ENCODE data around the gene PCDH10.

PCDH10 gene

GRCh38 chr4:133147921-133148689, 989 bp upstream of the PCDH10 start:
- H3K36me3 ChIP-seq (ENCODE audit: control insufficient read depth, insufficient read depth, low read length), result no peaks in the 10 kb centered on the region
- no peak for TF ChIP-seq CTCF (IDR thresholded peaks at IDR 0.05; ENCODE audit: insufficient read depth, low read length, poor library complexity, severe bottlenecking)
- H3K4me3 ChIP-seq (replicated peaks; ENCODE audit: low read depth, low read length), result no peak overlapping the region
- H3K27me3 ChIP-seq (replicated peaks; ENCODE audit: control insufficient read depth, insufficient read depth, low read length), result no peaks in the 10 kb centered on the region
- DNase-seq (ENCODE audit: extremely low read depth, insufficient read length), result no peak

GRCh38 chr4:133149364-133149695, 236 bp downstream of the PCDH10 start:
- no peak for TF ChIP-seq CTCF (IDR thresholded peaks at IDR 0.05; ENCODE audit: insufficient read depth, low read length, poor library complexity, severe bottlenecking)
- Histone ChIP-seq H3K36me3 (ENCODE audit: control insufficient read depth, insufficient read depth, low read length) (no peaks in the 10 kb centered on the region), H3K4me3 (replicated peaks; ENCODE audit: low read depth, low read length) (no peak overlapping the region), H3K27me3 (replicated peaks; ENCODE audit: control insufficient read depth, insufficient read depth, low read length) (no peaks in the 10 kb centered on the region)
- DNase-seq (ENCODE audit: extremely low read depth, insufficient read length), result no peak

GRCh38 chr4:133149932-133150471, 908 bp downstream of the PCDH10 start:
- TF ChIP-seq CTCF (IDR thresholded peaks at IDR 0.05; ENCODE audit: insufficient read depth, low read length, poor library complexity, severe bottlenecking), result no peak
- no peak overlapping the region for H3K4me3 ChIP-seq (replicated peaks; ENCODE audit: low read depth, low read length)
- no peak for DNase-seq (ENCODE audit: extremely low read depth, insufficient read length)
- H3K27me3 ChIP-seq (replicated peaks; ENCODE audit: control insufficient read depth, insufficient read depth, low read length), result no peaks in the 10 kb centered on the region
- no peaks in the 10 kb centered on the region for H3K36me3 ChIP-seq (ENCODE audit: control insufficient read depth, insufficient read depth, low read length)

- Histone ChIP-seq H3K4me3 (replicated peaks; ENCODE audit: low read depth, low read length) (no peak overlapping the region), H3K36me3 (ENCODE audit: control insufficient read depth, insufficient read depth, low read length) (no peaks in the 10 kb centered on the region), H3K27me3 (replicated peaks; ENCODE audit: control insufficient read depth, insufficient read depth, low read length) (no peaks in the 10 kb centered on the region)
- TF ChIP-seq CTCF (IDR thresholded peaks at IDR 0.05; ENCODE audit: insufficient read depth, low read length, poor library complexity, severe bottlenecking), result no peak
- DNase-seq (ENCODE audit: extremely low read depth, insufficient read length), result no peak
Observed at GRCh38 chr4:133150486-133151340, 1.6 kb downstream of the PCDH10 start.

GRCh38 chr4:133151341-133151690, 2.2 kb downstream of the PCDH10 start:
- no peaks in the 10 kb centered on the region for H3K27me3 ChIP-seq (replicated peaks; ENCODE audit: control insufficient read depth, insufficient read depth, low read length)
- no peaks in the 10 kb centered on the region for H3K36me3 ChIP-seq (ENCODE audit: control insufficient read depth, insufficient read depth, low read length)

More at GRCh38 chr4:133151341-133151690, 2.2 kb downstream of the PCDH10 start:
- no peak for DNase-seq (ENCODE audit: extremely low read depth, insufficient read length)
- no peak overlapping the region for H3K4me3 ChIP-seq (replicated peaks; ENCODE audit: low read depth, low read length)
- no peak for TF ChIP-seq CTCF (IDR thresholded peaks at IDR 0.05; ENCODE audit: insufficient read depth, low read length, poor library complexity, severe bottlenecking)

All from GM06990 (cell line).